DND-41 (cell line): ENCODE results near the gene HMGB4.

Experiments used
- CTCF ChIP-seq: IDR thresholded peaks from 2 replicates; pipeline ENCODE4 v1.5.1; 2012; ENCODE audit warnings: borderline replicate concordance, low read length, moderate library complexity, mild to moderate bottlenecking; ENCODE audit not compliant: poor library complexity, severe bottlenecking; ENCODE audit errors: extremely low read depth
- EZH2 ChIP-seq: IDR thresholded peaks from 3 replicates; pipeline ENCODE4 v1.6.1; 2012; ENCODE audit warnings: borderline replicate concordance, low read depth, mild to moderate bottlenecking, moderate library complexity, low read length, inconsistent platforms; ENCODE audit not compliant: severe bottlenecking

DNA sequence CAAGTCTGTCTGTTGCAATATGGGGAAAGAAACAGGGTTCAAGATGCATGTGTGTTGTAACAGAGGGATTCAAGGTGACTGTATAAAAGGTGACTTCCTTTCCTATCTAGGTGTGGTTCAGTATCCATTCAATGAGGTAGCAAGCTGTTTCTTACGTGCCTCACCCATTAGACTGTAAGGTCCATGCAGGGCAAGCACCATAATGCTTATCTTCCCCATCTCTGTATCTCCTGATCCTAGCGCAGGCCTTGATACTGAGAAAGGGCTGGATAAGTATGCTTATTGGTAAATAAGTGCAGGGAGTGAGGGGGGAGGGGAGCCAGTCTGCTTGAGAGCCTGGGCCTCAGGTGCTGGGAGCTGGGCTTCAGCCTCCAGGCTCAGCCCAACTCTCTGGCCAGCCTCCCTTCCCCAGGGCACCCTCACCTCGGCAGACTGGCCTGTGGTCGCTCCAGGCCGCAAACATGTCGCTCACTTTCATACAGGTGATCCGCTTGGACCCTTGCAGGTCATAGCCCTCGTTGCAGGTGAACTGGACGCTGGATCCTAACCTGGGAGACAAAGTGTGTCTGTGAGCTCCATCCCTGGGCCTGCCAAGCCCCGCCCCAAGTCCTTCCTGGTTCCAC is 44.5 kb upstream of the HMGB4 start:
- TF ChIP-seq EZH2 = no peak
- TF ChIP-seq CTCF = no peak
